Fibroblast of skin of abdomen (primary cell): ENCODE measurements around the gene HIF1A. TPM values are rescaled to one million over a fixed set of nuclear protein-coding genes. Genes with fewer than 3 reads are reported as not detected.
"Not testable (repeated sequence)": the region's sequence is repeated elsewhere in the genome, so short reads cannot be mapped to it uniquely, and the experiment has no call there.

Experiments used
- DNase-seq: peaks from one replicate; pipeline ENCODE4 v3.0.0-alpha.2; 2013
- polyA plus RNA-seq, 2 experiments: library from polyadenylated mRNA; unstranded; fragments of 120-200 nt; gene quantifications; one replicate each; pipeline ENCODE4 v1.2.1, GENCODE V29; 2013; ENCODE audit not compliant: insufficient read length in 2 of 2

Gene HIF1A
- 561 TPM for polyA plus RNA-seq (2013, experiment 1 of 2; ENCODE audit: insufficient read length)
- polyA plus RNA-seq (2013, experiment 2 of 2; ENCODE audit: insufficient read length): 556 TPM

- peak; percentile 100 for DNase-seq
Measured at GRCh38 chr14:61694830-61695694, at the start of gene HIF1A. TSS of gene HIF1A (plus strand) at chr14:61695513. CDS start at chr14:61695805, 292 bp downstream.

GRCh38 chr14:61646366-61647116 lies 48.8 kb upstream of the HIF1A start:
- no peak for DNase-seq

GRCh38 chr14:61647704-61648103 lies 47.6 kb upstream of the HIF1A start:
- DNase-seq: no peak

- no peak for DNase-seq
Measured at GRCh38 chr14:61648377-61648776, 46.9 kb upstream of the HIF1A start.

- DNase-seq: no peak
Measured at GRCh38 chr14:61649283-61649682, 46.0 kb upstream of the HIF1A start.

- DNase-seq: no peak
Measured at GRCh38 chr14:61651355-61651754, 44.0 kb upstream of the HIF1A start.

GRCh38 chr14:61652526-61653262 lies 42.6 kb upstream of the HIF1A start:
- peak; percentile 41 for DNase-seq

GRCh38 chr14:61653507-61653906 lies 41.8 kb upstream of the HIF1A start:
- DNase-seq: peak; percentile 74

GRCh38 chr14:61654026-61654425 lies 41.3 kb upstream of the HIF1A start:
- no peak for DNase-seq

GRCh38 chr14:61655777-61656176 lies 39.5 kb upstream of the HIF1A start:
- DNase-seq: no peak

GRCh38 chr14:61656341-61656740 lies 39.0 kb upstream of the HIF1A start:
- no peak for DNase-seq

- not testable (repeated sequence) for DNase-seq
Measured at GRCh38 chr14:61658111-61658510, 37.2 kb upstream of the HIF1A start.

- peak; percentile 33 for DNase-seq
Measured at GRCh38 chr14:61659582-61659981, 35.7 kb upstream of the HIF1A start.

- peak; percentile 76 for DNase-seq
Measured at GRCh38 chr14:61661471-61662400, 33.6 kb upstream of the HIF1A start.

GRCh38 chr14:61662437-61663311 lies 32.6 kb upstream of the HIF1A start:
- peak; percentile 50 for DNase-seq

GRCh38 chr14:61663312-61663979 lies 31.9 kb upstream of the HIF1A start:
- DNase-seq: no peak

- DNase-seq: no peak
Measured at GRCh38 chr14:61668282-61668681, 27.0 kb upstream of the HIF1A start.

- no peak for DNase-seq
Measured at GRCh38 chr14:61670576-61670975, 24.7 kb upstream of the HIF1A start.

- no peak for DNase-seq
Measured at GRCh38 chr14:61671082-61671481, 24.2 kb upstream of the HIF1A start.

GRCh38 chr14:61672796-61673195 lies 22.5 kb upstream of the HIF1A start:
- DNase-seq: no peak
